T-helper 2 cell treated with Interferon-gamma antibody and Interleukin-4, amounts not matched to agents 100 ng/mL and 5 ng/mL, for 36 hours (primary cell): ENCODE measurements around the gene FGD6. TPM values are rescaled to one million over a fixed set of nuclear protein-coding genes. Genes with fewer than 3 reads are reported as not detected.

ENCODE experiments used
- intact Hi-C: fragments of 100-400 bp; cut with micrococcal nuclease; formaldehyde crosslinking; loops from one replicate; pipeline ENCODE4 v1.15.1; 2023
- total RNA-seq: library from RNA; stranded (reverse); gene quantifications from 2 replicates; pipeline ENCODE4 v1.2.3, GENCODE V29; 2022

Gene FGD6
- total RNA-seq, 1 donor from 2014 or later: 0.70 TPM

GRCh38 chr12:95037906-95038305, 179.4 kb downstream of the FGD6 start:
- intact Hi-C loops: no loop called here

DNA sequence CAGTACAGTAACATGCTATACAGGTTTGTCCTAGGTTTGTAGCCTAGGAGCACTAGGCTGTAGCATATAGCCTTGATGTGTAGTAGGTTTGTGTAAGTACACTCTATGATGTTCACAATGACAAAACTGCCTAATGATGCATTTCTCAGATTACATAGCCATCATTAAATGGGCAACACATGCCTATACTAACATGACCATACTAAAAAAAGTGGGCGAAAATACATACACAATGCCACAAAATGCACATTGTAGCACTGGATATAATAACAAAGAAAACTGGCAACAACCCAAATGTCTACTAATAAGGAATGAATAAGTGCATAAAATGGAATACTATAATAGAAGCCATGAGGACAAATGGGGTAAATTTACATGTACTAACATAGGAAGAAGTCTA, 182.5 kb downstream of the FGD6 start:
- intact Hi-C loops: no loop called here

Other genes starting within 250 kb of the FGD6 start
- gene NDUFA12, start 213.8 kb downstream of the FGD6 start, total RNA-seq: 144 and 145 TPM in 2 replicates
- gene NR2C1, start 143.8 kb downstream of the FGD6 start, total RNA-seq: 26.1 and 28.5 TPM in 2 replicates
- 39.3 and 42.0 TPM in 2 replicates for gene VEZT, start 340 bp upstream of the FGD6 start, total RNA-seq